Liver (tissue), 9 donors: ENCODE results near the gene KCNN1. TPM values are rescaled to one million over a fixed set of nuclear protein-coding genes. Genes with fewer than 3 reads are reported as not detected.

Experiments
- DNase-seq: peaks from one replicate; pipeline ENCODE4 v3.0.0-alpha.2; 2017; ENCODE audit warnings: low spot score
- H3K27ac ChIP-seq, 2 donors: one replicate each; pipeline ENCODE4 v1.7.0; 2013; ENCODE audit warnings: inconsistent platforms in 2 of 2, low read length in 2 of 2, control low read depth in 1 of 2, low read depth in 1 of 2, mild to moderate bottlenecking in 1 of 2
- H3K27me3 ChIP-seq, 4 donors: one replicate each; pipeline versions ENCODE4 v1.6.1 to v1.7.0; 2013; ENCODE audit warnings: low read length in 3 of 4, inconsistent platforms in 1 of 4, mild to moderate bottlenecking in 1 of 4, moderate library complexity in 1 of 4; ENCODE audit not compliant: control insufficient read depth in 4 of 4, insufficient read depth in 4 of 4
- H3K36me3 ChIP-seq, 4 donors: one replicate each; pipeline versions ENCODE4 v1.6.1 to v1.7.0; 2013; ENCODE audit warnings: low read length in 3 of 4, mild to moderate bottlenecking in 3 of 4, low read depth in 1 of 4, moderate library complexity in 1 of 4; ENCODE audit not compliant: control insufficient read depth in 4 of 4, insufficient read depth in 3 of 4
- H3K4me1 ChIP-seq, 4 donors: one replicate each; pipeline versions ENCODE4 v1.6.1 to v1.7.0; 2013; ENCODE audit warnings: low read length in 3 of 4, mild to moderate bottlenecking in 3 of 4, moderate library complexity in 1 of 4; ENCODE audit not compliant: control insufficient read depth in 4 of 4, insufficient read depth in 4 of 4
- H3K4me3 ChIP-seq, 3 donors: one replicate each; pipeline versions ENCODE4 v1.6.1 to v1.7.0; 2013; ENCODE audit warnings: low read length in 3 of 3, control low read depth in 1 of 3, low read depth in 1 of 3, mild to moderate bottlenecking in 1 of 3
- H3K9ac ChIP-seq, 2 donors: one replicate each; pipeline ENCODE4 v1.7.0; 2013; ENCODE audit warnings: low read length in 2 of 2, mild to moderate bottlenecking in 2 of 2, moderate library complexity in 2 of 2, control low read depth in 1 of 2, low read depth in 1 of 2
- H3K9me3 ChIP-seq, 4 donors: one replicate each; pipeline versions ENCODE4 v1.6.1 to v1.7.0; 2013; ENCODE audit warnings: low read length in 3 of 4; ENCODE audit not compliant: control insufficient read depth in 4 of 4
- ATF3 ChIP-seq: IDR thresholded peaks from 2 replicates; pipeline ENCODE4 v1.6.1; 2016; ENCODE audit warnings: antibody characterized with exemption
- EGR1 ChIP-seq, 2 donors: IDR thresholded peaks; 2 replicates each; pipeline ENCODE4 v1.6.1; 2016 to 2018; ENCODE audit warnings: antibody characterized with exemption in 2 of 2, low read depth in 2 of 2
- FOXA2 ChIP-seq: IDR thresholded peaks from 2 replicates; pipeline ENCODE4 v1.6.1; 2016; ENCODE audit warnings: antibody characterized with exemption
- GABPA ChIP-seq, 2 donors: IDR thresholded peaks in 1 of 2; conservative IDR thresholded peaks in 1 of 2; 2 replicates each; pipeline ENCODE4 v1.6.1; 2016; ENCODE audit warnings: antibody characterized with exemption in 2 of 2, mild to moderate bottlenecking in 1 of 2, moderate library complexity in 1 of 2
- HNF4A ChIP-seq, 2 donors: conservative IDR thresholded peaks; 2 replicates each; pipeline ENCODE4 v1.6.1; 2016; ENCODE audit warnings: antibody characterized with exemption in 2 of 2, mild to moderate bottlenecking in 2 of 2
- HNF4G ChIP-seq: IDR thresholded peaks from 2 replicates; pipeline ENCODE4 v1.6.1; 2016; ENCODE audit warnings: antibody characterized with exemption
- JUND ChIP-seq, 2 donors: IDR thresholded peaks; 2 replicates each; pipeline ENCODE4 v1.6.1; 2016; ENCODE audit warnings: antibody characterized with exemption in 2 of 2
- NR2F2 ChIP-seq: IDR thresholded peaks from 2 replicates; pipeline ENCODE4 v1.6.1; 2016; ENCODE audit warnings: antibody characterized with exemption
- WGBS: extraction: QIAGEN DNeasy Blood & Tissue Kit; methylation state at CpG from one replicate; pipeline ENCODE4 v1.1.7; 2013; 5-methylcytosine and 5-hydroxymethylcytosine counted together
- polyA plus RNA-seq, 2 donors: library from polyadenylated mRNA; stranded (reverse) in 1 of 2; unstranded in 1 of 2; fragments of 200-250 nt in 1 of 2; fragments of >200 nt in 1 of 2; fragmentation: Nextera tagmentation in 1 of 2; extraction: Ambion mirVana in 1 of 2; gene quantifications; one replicate each; pipeline versions ENCODE4 v1.2.1 to v1.2.3, GENCODE V29; 2013 to 2015
- total RNA-seq, 2 donors: library from RNA; depleted of rRNA; stranded (reverse); fragments of >200 nt; gene quantifications; one replicate each; pipeline ENCODE4 v1.2.3, GENCODE V29; 2014
- TF ChIP-seq, protein P1 (sequence below): IDR thresholded peaks from 2 replicates; pipeline ENCODE4 v1.6.1; 2016; ENCODE audit warnings: antibody characterized with exemption, mild to moderate bottlenecking
- donor health status: healthy.
- donor health status: healthy.
- donor health status: healthy.
- donor health status: healthy.
- donor health status: healthy.

KCNN1 gene
- total and polyA plus RNA-seq, 4 donors = 0.05 to 0.08 (median 0.05) TPM; not detected in 1

GRCh38 chr19:17999684-18000479 lies 33.0 kb downstream of the KCNN1 start:
- WGBS = 84% methylated on average over 21 of the region's 21 CpGs
- H3K9me3 ChIP-seq = no peaks in the 10 kb centered on the region
- no peaks in the 10 kb centered on the region for H3K36me3 ChIP-seq
- peak overlapping the region; percentile 4 to 60 for H3K27ac ChIP-seq
- no peaks in the 10 kb centered on the region for H3K27me3 ChIP-seq
- TF ChIP-seq, protein P1, sequence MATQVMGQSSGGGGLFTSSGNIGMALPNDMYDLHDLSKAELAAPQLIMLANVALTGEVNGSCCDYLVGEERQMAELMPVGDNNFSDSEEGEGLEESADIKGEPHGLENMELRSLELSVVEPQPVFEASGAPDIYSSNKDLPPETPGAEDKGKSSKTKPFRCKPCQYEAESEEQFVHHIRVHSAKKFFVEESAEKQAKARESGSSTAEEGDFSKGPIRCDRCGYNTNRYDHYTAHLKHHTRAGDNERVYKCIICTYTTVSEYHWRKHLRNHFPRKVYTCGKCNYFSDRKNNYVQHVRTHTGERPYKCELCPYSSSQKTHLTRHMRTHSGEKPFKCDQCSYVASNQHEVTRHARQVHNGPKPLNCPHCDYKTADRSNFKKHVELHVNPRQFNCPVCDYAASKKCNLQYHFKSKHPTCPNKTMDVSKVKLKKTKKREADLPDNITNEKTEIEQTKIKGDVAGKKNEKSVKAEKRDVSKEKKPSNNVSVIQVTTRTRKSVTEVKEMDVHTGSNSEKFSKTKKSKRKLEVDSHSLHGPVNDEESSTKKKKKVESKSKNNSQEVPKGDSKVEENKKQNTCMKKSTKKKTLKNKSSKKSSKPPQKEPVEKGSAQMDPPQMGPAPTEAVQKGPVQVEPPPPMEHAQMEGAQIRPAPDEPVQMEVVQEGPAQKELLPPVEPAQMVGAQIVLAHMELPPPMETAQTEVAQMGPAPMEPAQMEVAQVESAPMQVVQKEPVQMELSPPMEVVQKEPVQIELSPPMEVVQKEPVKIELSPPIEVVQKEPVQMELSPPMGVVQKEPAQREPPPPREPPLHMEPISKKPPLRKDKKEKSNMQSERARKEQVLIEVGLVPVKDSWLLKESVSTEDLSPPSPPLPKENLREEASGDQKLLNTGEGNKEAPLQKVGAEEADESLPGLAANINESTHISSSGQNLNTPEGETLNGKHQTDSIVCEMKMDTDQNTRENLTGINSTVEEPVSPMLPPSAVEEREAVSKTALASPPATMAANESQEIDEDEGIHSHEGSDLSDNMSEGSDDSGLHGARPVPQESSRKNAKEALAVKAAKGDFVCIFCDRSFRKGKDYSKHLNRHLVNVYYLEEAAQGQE = no peak
- TF ChIP-seq FOXA2 (no peak), EGR1 (IDR thresholded peaks at IDR 0.05; ENCODE audit: low read depth in 2 of 2) (no peak)
- no peak overlapping the region for H3K9ac ChIP-seq
- DNase-seq = peak; percentile 86
- H3K4me3 ChIP-seq = no peak overlapping the region
- H3K4me1 ChIP-seq = peaks cover 4 to 13% (median 8%) of the 10 kb centered on the region in 4 donors

GRCh38 chr19:18000480-18000914 lies 33.6 kb downstream of the KCNN1 start:
- TF ChIP-seq EGR1 (IDR thresholded peaks at IDR 0.05; ENCODE audit: low read depth in 2 of 2) (no peak), HNF4G (no peak)
- WGBS = 27% methylated on average over 17 of the region's 17 CpGs
- H3K9me3 ChIP-seq = no peaks in the 10 kb centered on the region
- DNase-seq = no peak
- no peaks in the 10 kb centered on the region for H3K36me3 ChIP-seq
- H3K27ac ChIP-seq = peak overlapping the region; percentile 4 to 60
- peaks cover 4 to 13% (median 8%) of the 10 kb centered on the region in 4 donors for H3K4me1 ChIP-seq
- H3K27me3 ChIP-seq = no peaks in the 10 kb centered on the region
- peak overlapping the region in 1 of 3 donors; percentile 82 for H3K4me3 ChIP-seq
- H3K9ac ChIP-seq = no peak overlapping the region

- no peaks in the 10 kb centered on the region for H3K9me3 ChIP-seq
- H3K4me3 ChIP-seq = peak overlapping the region; percentile 29 to 82 (median 45)
- H3K27me3 ChIP-seq = no peaks in the 10 kb centered on the region
- H3K9ac ChIP-seq = peak overlapping the region; percentile 39 to 59
- DNase-seq = peak; percentile 86
- no peaks in the 10 kb centered on the region for H3K36me3 ChIP-seq
- peak overlapping the region; percentile 18 to 60 for H3K27ac ChIP-seq
- H3K4me1 ChIP-seq = peaks cover 4 to 13% (median 8%) of the 10 kb centered on the region in 4 donors
- TF ChIP-seq HNF4A (conservative IDR thresholded peaks at IDR 0.05) (no peak), ATF3 (no peak), HNF4G (no peak), JUND (IDR thresholded peaks at IDR 0.05) (no peak), GABPA (IDR thresholded peaks at IDR 0.05 in 1 of 2, conservative IDR thresholded peaks at IDR 0.05 in 1 of 2) (peak in 1 of 2 donors; percentile 24), NR2F2 (peak; percentile 11)
- TF ChIP-seq, protein P1 = no peak
- under 1% methylated on average over 105 of the region's 105 CpGs for WGBS
These were observed 34.2 kb downstream of the KCNN1 start for GRCh38 chr19:18000915-18001776.
